Ascending aorta (tissue), 2 donors: Measurements from ENCODE around the gene WDR74. TPM values are rescaled to one million over a fixed set of nuclear protein-coding genes. Genes with fewer than 3 reads are reported as not detected.

Experiments used
- DNase-seq, 2 donors: peaks; one replicate each; pipeline ENCODE4 v3.0.0-alpha.2; 2019; ENCODE audit warnings: low spot score in 2 of 2
- H3K27ac ChIP-seq, 2 donors: fragments of 200-600 bp; sonication (generic); one replicate each; pipeline ENCODE4 v1.5.1; 2016 to 2017; ENCODE audit warnings: mild to moderate bottlenecking in 1 of 2
- H3K27me3 ChIP-seq: fragments of 200-600 bp; sonication (generic); one replicate; pipeline ENCODE4 v1.5.1; 2017
- H3K36me3 ChIP-seq, 2 donors: fragments of 200-600 bp; sonication (generic); one replicate each; pipeline ENCODE4 v1.5.1; 2016
- H3K4me1 ChIP-seq, 2 donors: fragments of 200-600 bp; sonication (generic); one replicate each; pipeline ENCODE4 v1.5.1; 2016 to 2017; ENCODE audit warnings: mild to moderate bottlenecking in 1 of 2
- H3K4me3 ChIP-seq, 2 donors: fragments of 200-600 bp; sonication (generic); one replicate each; pipeline ENCODE4 v1.5.1; 2016 to 2017; ENCODE audit warnings: mild to moderate bottlenecking in 1 of 2
- H3K9me3 ChIP-seq, 2 donors: fragments of 200-600 bp; sonication (generic); one replicate each; pipeline ENCODE4 v1.5.1; 2016
- CTCF ChIP-seq, 3 experiments: fragments of 200-600 bp in 2 of 3; fragments of 450-650 bp in 1 of 3; sonication (generic) in 2 of 3; IDR thresholded peaks; one replicate each; pipeline ENCODE4 v1.5.1; 2016 to 2019; ENCODE audit warnings: antibody characterized with exemption in 3 of 3, mild to moderate bottlenecking in 1 of 3, moderate library complexity in 1 of 3
- intact Hi-C: fragments of 100-400 bp; cut with DNase I; formaldehyde crosslinking; loops from one replicate; pipeline ENCODE4 v1.15.1; 2023
- total RNA-seq: library from RNA; depleted of rRNA; stranded (reverse); fragments of >200 nt; gene quantifications from one replicate; pipeline ENCODE4 v1.1.0, GENCODE V29; 2016

Gene WDR74
- total RNA-seq: 28.7 TPM

- DNase-seq: peak; percentile 70 to 96
- H3K9me3 ChIP-seq: no peaks in the 10 kb centered on the region
- H3K36me3 ChIP-seq: peaks cover 11% of the 10 kb centered on the region in 2 donors
- H3K27ac ChIP-seq: peak within 1 kb of the TSS; percentile 93 to 95
- peak within 1 kb of the TSS; percentile 79 to 80 for H3K4me3 ChIP-seq
- TF ChIP-seq CTCF (IDR thresholded peaks at IDR 0.05): no peak
- H3K4me1 ChIP-seq: peaks cover 6 to 13% of the 10 kb centered on the region in 2 donors
- no peaks in the 10 kb centered on the region for H3K27me3 ChIP-seq
- intact Hi-C loops: loop anchor here (1.0 kb wide), 1 partner anchor 8 kb away; no protein-coding TSS in a partner anchor
Measured at GRCh38 chr11:62839050-62839945, at the start of gene WDR74. WDR74 (minus strand) TSS chr11:62839590; CDS start chr11:62839570, 20 bp downstream.

- TF ChIP-seq CTCF (IDR thresholded peaks at IDR 0.05): no peak
- no peak overlapping the region for H3K4me3 ChIP-seq
- intact Hi-C loops: loop anchor here (10.0 kb wide), 1 partner anchor 726 kb away; the partner anchor contains the start of gene PLAAT3
Measured at GRCh38 chr11:62889126-62889483, 49.7 kb upstream of the WDR74 start.

GRCh38 chr11:62888406-62888805, 49.0 kb upstream of the WDR74 start:
- Histone ChIP-seq H3K4me3 (no peak overlapping the region), H3K36me3 (peaks cover 56 to 62% of the 10 kb centered on the region in 2 donors), H3K27me3 (no peaks in the 10 kb centered on the region), H3K9me3 (no peaks in the 10 kb centered on the region), H3K27ac (no peak overlapping the region), H3K4me1 (peaks cover 3 to 18% of the 10 kb centered on the region in 2 donors)
- intact Hi-C loops: loop anchor here (10.0 kb wide), 1 partner anchor 726 kb away; the partner anchor contains the start of gene PLAAT3
- no peak for DNase-seq
- no peak for TF ChIP-seq CTCF (IDR thresholded peaks at IDR 0.05)

More at GRCh38 chr11:62889126-62889483, 49.7 kb upstream of the WDR74 start:
- H3K9me3 ChIP-seq: no peaks in the 10 kb centered on the region
- H3K27me3 ChIP-seq: no peaks in the 10 kb centered on the region
- no peak overlapping the region for H3K27ac ChIP-seq
- H3K4me1 ChIP-seq: peaks cover under 1 to 11% of the 10 kb centered on the region in 2 donors
- H3K36me3 ChIP-seq: peaks cover 49 to 55% of the 10 kb centered on the region in 2 donors
- DNase-seq: no peak

GRCh38 chr11:62885137-62885750, 45.9 kb upstream of the WDR74 start:
- DNase-seq: no peak
- no peak for TF ChIP-seq CTCF (IDR thresholded peaks at IDR 0.05)
- H3K36me3 ChIP-seq: peaks cover 60 to 74% of the 10 kb centered on the region in 2 donors
- intact Hi-C loops: loop anchor here (10.0 kb wide), 1 partner anchor 730 kb away; the partner anchor contains the start of gene PLAAT3
- no peaks in the 10 kb centered on the region for H3K27me3 ChIP-seq
- peaks cover 5 to 29% of the 10 kb centered on the region in 2 donors for H3K4me1 ChIP-seq
- no peaks in the 10 kb centered on the region for H3K9me3 ChIP-seq
- H3K27ac ChIP-seq: no peak overlapping the region
- no peak overlapping the region for H3K4me3 ChIP-seq

- H3K4me3 ChIP-seq: peak overlapping the region; percentile 56 to 95
- intact Hi-C loops: loop anchor here (10.0 kb wide), 1 partner anchor 731 kb away; the partner anchor contains the start of gene PLAAT3
- peak overlapping the region; percentile 91 to 98 for H3K27ac ChIP-seq
- peaks cover 16 to 43% of the 10 kb centered on the region in 2 donors for H3K4me1 ChIP-seq
- no peaks in the 10 kb centered on the region for H3K9me3 ChIP-seq
- no peak for DNase-seq
- H3K36me3 ChIP-seq: peaks cover 57 to 65% of the 10 kb centered on the region in 2 donors
- no peaks in the 10 kb centered on the region for H3K27me3 ChIP-seq
- TF ChIP-seq CTCF (IDR thresholded peaks at IDR 0.05): no peak
Measured at GRCh38 chr11:62883673-62884072, 44.3 kb upstream of the WDR74 start.
